Astrocyte (in vitro differentiated cells and primary cell): ENCODE results near the gene WASF2. TPM values are rescaled to one million over a fixed set of nuclear protein-coding genes. Genes with fewer than 3 reads are reported as not detected.

Experiments used
- DNase-seq: peaks from one replicate; pipeline ENCODE4 v3.0.0-alpha.2; 2010; ENCODE audit warnings: low read depth
- FAIRE-seq: peaks from 2 replicates; lab custom pipeline; 2011; peaks lifted over from hg19 to GRCh38; lab: Jason Lieb, UNC
- H2AFZ ChIP-seq: 2 replicates; pipeline ENCODE4 v1.6.0; 2012; ENCODE audit warnings: low read depth, low read length, inconsistent platforms
- H3K27ac ChIP-seq: 2 replicates; pipeline ENCODE4 v1.5.1; 2011; ENCODE audit warnings: low read depth, low read length, inconsistent platforms
- H3K27me3 ChIP-seq: 2 replicates; pipeline ENCODE4 v1.6.0; 2011; ENCODE audit warnings: low read length, inconsistent platforms; ENCODE audit not compliant: insufficient read depth
- H3K36me3 ChIP-seq: 2 replicates; pipeline ENCODE4 v1.5.1; 2011; ENCODE audit warnings: low read length, inconsistent platforms; ENCODE audit not compliant: insufficient read depth
- H3K4me1 ChIP-seq: 2 replicates; pipeline ENCODE4 v1.5.1; 2011; ENCODE audit warnings: low read length, inconsistent platforms; ENCODE audit not compliant: insufficient read depth
- H3K4me2 ChIP-seq: 2 replicates; pipeline ENCODE4 v1.6.0; 2012; ENCODE audit warnings: low read length, inconsistent platforms
- H3K4me3 ChIP-seq: 2 replicates; pipeline ENCODE4 v1.5.1; 2011; ENCODE audit warnings: low read depth, mild to moderate bottlenecking, low read length, inconsistent platforms; ENCODE audit not compliant: insufficient read depth
- H3K79me2 ChIP-seq: 2 replicates; pipeline ENCODE4 v1.6.0; 2012; ENCODE audit warnings: mild to moderate bottlenecking, low read length, inconsistent platforms; ENCODE audit not compliant: insufficient read depth
- H3K9ac ChIP-seq: 2 replicates; pipeline ENCODE4 v1.6.0; 2012; ENCODE audit warnings: mild to moderate bottlenecking, low read length, inconsistent platforms
- H3K9me3 ChIP-seq: 2 replicates; pipeline ENCODE4 v1.5.1; 2012; ENCODE audit warnings: low read depth, mild to moderate bottlenecking, low read length, inconsistent platforms; ENCODE audit not compliant: insufficient read depth
- H4K20me1 ChIP-seq: 2 replicates; pipeline ENCODE4 v1.6.0; 2012; ENCODE audit warnings: low read length, inconsistent platforms; ENCODE audit not compliant: insufficient read depth
- H3K27ac Mint-ChIP-seq: one replicate; pipeline ENCODE4 v1.8.0; 2021; ENCODE audit warnings: mild to moderate bottlenecking, mixed read lengths; ENCODE audit not compliant: unreplicated experiment
- H3K27me3 Mint-ChIP-seq: one replicate; pipeline ENCODE4 v1.8.0; 2021; ENCODE audit warnings: low read depth, mixed read lengths; ENCODE audit not compliant: unreplicated experiment
- H3K36me3 Mint-ChIP-seq: one replicate; pipeline ENCODE4 v1.8.0; 2021; ENCODE audit warnings: low read depth, mixed read lengths; ENCODE audit not compliant: unreplicated experiment
- H3K4me1 Mint-ChIP-seq: one replicate; pipeline ENCODE4 v1.8.0; 2021; ENCODE audit warnings: low read depth, mixed read lengths; ENCODE audit not compliant: unreplicated experiment
- H3K4me3 Mint-ChIP-seq: one replicate; pipeline ENCODE4 v1.8.0; 2021; ENCODE audit warnings: mild to moderate bottlenecking, moderate library complexity, mixed read lengths; ENCODE audit not compliant: unreplicated experiment
- H3K9me3 Mint-ChIP-seq: one replicate; pipeline ENCODE4 v1.8.0; 2021; ENCODE audit warnings: mild to moderate bottlenecking, mixed read lengths; ENCODE audit not compliant: unreplicated experiment
- CTCF ChIP-seq: IDR thresholded peaks from 2 replicates; pipeline ENCODE4 v1.5.1; 2011; ENCODE audit warnings: low read depth, mild to moderate bottlenecking, inconsistent platforms, low read length, moderate library complexity; ENCODE audit not compliant: insufficient read depth
- EZH2 ChIP-seq: IDR thresholded peaks from 2 replicates; pipeline ENCODE4 v1.6.1; 2012; ENCODE audit warnings: mild to moderate bottlenecking, low read length, inconsistent platforms; ENCODE audit not compliant: insufficient read depth
- total RNA-seq: library from RNA; stranded (reverse); gene quantifications from 2 replicates; pipeline ENCODE4 v1.2.1, GENCODE V29; 2021

WASF2 gene
- total RNA-seq, 1 donor from 2014 or later, result 86.9 TPM

GRCh38 chr1:27427816-27428315, 62.1 kb downstream of the WASF2 start:
- H4K20me1 ChIP-seq, result peaks cover 50% of the 10 kb centered on the region
- peaks cover 6% of the 10 kb centered on the region for H3K4me1 ChIP-seq
- H3K4me3 Mint-ChIP-seq, result no peak overlapping the region
- no peak for FAIRE-seq
- DNase-seq, result no peak
- no peaks in the 10 kb centered on the region for H3K9me3 Mint-ChIP-seq
- no peak overlapping the region for H2AFZ ChIP-seq
- H3K4me3 ChIP-seq, result no peak overlapping the region
- H3K9ac ChIP-seq, result no peak overlapping the region
- no peaks in the 10 kb centered on the region for H3K27me3 Mint-ChIP-seq
- no peaks in the 10 kb centered on the region for H3K27me3 ChIP-seq
- H3K27ac Mint-ChIP-seq, result peak overlapping the region; percentile 60
- H3K9me3 ChIP-seq, result no peaks in the 10 kb centered on the region
- H3K36me3 ChIP-seq, result peaks cover 3% of the 10 kb centered on the region
- TF ChIP-seq CTCF (no peak), EZH2 (no peak)
- no peak overlapping the region for H3K27ac ChIP-seq
- peaks cover 9% of the 10 kb centered on the region for H3K36me3 Mint-ChIP-seq
- H3K4me2 ChIP-seq, result no peak overlapping the region
- peaks cover 56% of the 10 kb centered on the region for H3K79me2 ChIP-seq
- H3K4me1 Mint-ChIP-seq, result peaks cover 39% of the 10 kb centered on the region

- Histone ChIP-seq H3K9me3 (no peaks in the 10 kb centered on the region), H3K9ac (no peak overlapping the region), H3K27ac (no peak overlapping the region), H2AFZ (no peak overlapping the region), H4K20me1 (peaks cover 50% of the 10 kb centered on the region), H3K4me2 (no peak overlapping the region), H3K4me3 (no peak overlapping the region), H3K27me3 (no peaks in the 10 kb centered on the region), H3K36me3 (peaks cover 3% of the 10 kb centered on the region), H3K4me1 (peaks cover 6% of the 10 kb centered on the region), H3K79me2 (peaks cover 55% of the 10 kb centered on the region)
- Mint-ChIP-seq H3K4me1 (peaks cover 41% of the 10 kb centered on the region), H3K27me3 (no peaks in the 10 kb centered on the region), H3K4me3 (no peak overlapping the region), H3K27ac (no peak overlapping the region), H3K9me3 (no peaks in the 10 kb centered on the region), H3K36me3 (peaks cover 9% of the 10 kb centered on the region)
- FAIRE-seq (no peak), DNase-seq (no peak)
- TF ChIP-seq EZH2 (no peak), CTCF (no peak)
These were observed 62.6 kb downstream of the WASF2 start for GRCh38 chr1:27427329-27427728.

GRCh38 chr1:27423709-27424108, 66.3 kb downstream of the WASF2 start:
- H3K4me3 Mint-ChIP-seq, result no peak overlapping the region
- no peaks in the 10 kb centered on the region for H3K9me3 Mint-ChIP-seq
- Histone ChIP-seq H3K79me2 (peaks cover 40% of the 10 kb centered on the region), H3K4me2 (no peak overlapping the region), H4K20me1 (peaks cover 22% of the 10 kb centered on the region), H3K9ac (no peak overlapping the region), H2AFZ (no peak overlapping the region), H3K4me1 (peaks cover 4% of the 10 kb centered on the region), H3K9me3 (no peaks in the 10 kb centered on the region), H3K36me3 (peaks cover 3% of the 10 kb centered on the region), H3K27ac (no peak overlapping the region), H3K4me3 (no peak overlapping the region), H3K27me3 (no peaks in the 10 kb centered on the region)
- peaks cover 37% of the 10 kb centered on the region for H3K4me1 Mint-ChIP-seq
- H3K27ac Mint-ChIP-seq, result no peak overlapping the region
- FAIRE-seq (no peak), DNase-seq (no peak)
- peaks cover 5% of the 10 kb centered on the region for H3K36me3 Mint-ChIP-seq
- TF ChIP-seq CTCF, result no peak
- no peak for TF ChIP-seq EZH2
- no peaks in the 10 kb centered on the region for H3K27me3 Mint-ChIP-seq
